PC-9 (cell line): ENCODE results near the gene ATF1. TPM values are rescaled to one million over a fixed set of nuclear protein-coding genes. Genes with fewer than 3 reads are reported as not detected.
A peak's percentile ranks its signal among the peaks of the same experiment; 100 is the strongest.

Experiments used
- Bru-seq: library from RNA; stranded (reverse); fragments of 400-500 nt; gene quantifications from one replicate; lab custom pipeline; 2021; lab: Mats Ljungman, UMichigan
- BruChase-seq, 2 experiments: library from RNA; stranded (reverse); fragments of 400-500 nt; gene quantifications; one replicate each; lab custom pipeline; 2021; lab: Mats Ljungman, UMichigan
- BruUV-seq: library from RNA; stranded (reverse); fragments of 400-500 nt; replicated peaks from 2 replicates; lab custom pipeline; 2021; lab: Mats Ljungman, UMichigan
- CTCF ChIA-PET: fragments of 300-600 bp; sonication (Branson Sonifier 250); formaldehyde crosslinking; loops from one replicate; lab custom pipeline; 2022; ENCODE audit warnings: antibody characterized with exemption; lab: Charles Lee
- POLR2A ChIA-PET: fragments of 300-600 bp; sonication (Branson Sonifier 250); formaldehyde crosslinking; loops from one replicate; lab custom pipeline; 2022; ENCODE audit warnings: antibody characterized with exemption; ENCODE audit not compliant: unreplicated experiment; lab: Charles Lee
- DNase-seq, 2 experiments: peaks; one replicate each; pipeline versions ENCODE4 v3.0.0 to v3.0.0-alpha.2; 2015 to 2022; ENCODE audit warnings: mixed read lengths in 1 of 2
- H2AFZ ChIP-seq: fragments of 200-600 bp; sonication (generic); 2 replicates; pipeline ENCODE4 v1.8.1; 2017; ENCODE audit warnings: antibody characterized with exemption
- H3F3A ChIP-seq: fragments of 200-600 bp; sonication (generic); 2 replicates; pipeline ENCODE4 v1.8.1; 2017; ENCODE audit warnings: antibody characterized with exemption, mild to moderate bottlenecking, low read depth; ENCODE audit not compliant: insufficient read depth
- H3K27ac ChIP-seq: fragments of 200-600 bp; sonication (generic); 2 replicates; pipeline ENCODE4 v1.6.1; 2016; ENCODE audit warnings: mixed run types
- H3K27me3 ChIP-seq: fragments of 200-600 bp; sonication (generic); 2 replicates; pipeline ENCODE4 v1.6.1; 2016; ENCODE audit warnings: low read depth, mixed run types; ENCODE audit not compliant: insufficient read depth
- H3K36me3 ChIP-seq: fragments of 200-600 bp; sonication (generic); 2 replicates; pipeline ENCODE4 v1.6.1; 2016; ENCODE audit warnings: low read depth, mixed run types
- H3K4me1 ChIP-seq: fragments of 200-600 bp; sonication (generic); replicated peaks from 2 replicates; pipeline ENCODE4 v1.6.1; 2016; ENCODE audit warnings: mixed run types; ENCODE audit not compliant: insufficient read depth
- H3K4me2 ChIP-seq: fragments of 200-600 bp; sonication (generic); 2 replicates; pipeline ENCODE4 v1.6.1; 2017; ENCODE audit warnings: mixed run types
- H3K4me3 ChIP-seq: fragments of 200-600 bp; sonication (generic); 2 replicates; pipeline ENCODE4 v1.6.1; 2016; ENCODE audit warnings: mixed run types
- H3K79me2 ChIP-seq: fragments of 200-600 bp; sonication (generic); 2 replicates; pipeline ENCODE4 v1.6.1; 2017; ENCODE audit warnings: low read depth, mixed run types
- H3K9me2 ChIP-seq: fragments of 200-600 bp; sonication (generic); 2 replicates; pipeline ENCODE4 v1.8.1; 2017; ENCODE audit warnings: mild to moderate bottlenecking; ENCODE audit not compliant: insufficient read depth
- H3K9me3 ChIP-seq: fragments of 200-600 bp; sonication (generic); 2 replicates; pipeline ENCODE4 v1.8.1; 2016; ENCODE audit warnings: low read depth; ENCODE audit not compliant: insufficient read depth
- H4K20me1 ChIP-seq: fragments of 200-600 bp; sonication (generic); 2 replicates; pipeline ENCODE4 v1.8.1; 2017; ENCODE audit not compliant: insufficient read depth
- EZH2 ChIP-seq: fragments of 200-600 bp; sonication (generic); IDR thresholded peaks from 2 replicates; pipeline ENCODE4 v1.8.0; 2017; ENCODE audit warnings: antibody characterized with exemption, low read depth
- intact Hi-C: fragments of 100-400 bp; cut with micrococcal nuclease; formaldehyde crosslinking; loops from one replicate; pipeline ENCODE4 v1.10.0; 2022; ENCODE audit not compliant: unreplicated experiment
- long read RNA-seq: library from polyadenylated mRNA; stranded (forward); transcript quantifications from one replicate; pipeline ENCODE4 v2.0.0, GENCODE V29; 2022
- total RNA-seq: library from RNA; stranded (reverse); gene quantifications from 2 replicates; pipeline ENCODE4 v1.2.3, GENCODE V29; 2021
- TF ChIP-seq, protein P1 (sequence below): fragments of 200-600 bp; sonication (generic); conservative IDR thresholded peaks from 2 replicates; pipeline ENCODE4 v1.6.1; 2017; ENCODE audit warnings: mixed run types, antibody characterized with exemption, mild to moderate bottlenecking, moderate library complexity

Gene ATF1
- total RNA-seq (29.8 and 37.9 TPM in 2 replicates), Bru-seq, nascent RNA (percentile 77 among the genes with signal in this experiment), BruChase-seq, experiment 1, labeled RNA remaining after a 2-hour chase (percentile 68 among the genes with signal in this experiment), BruChase-seq, experiment 2, labeled RNA remaining after a 6-hour chase (percentile 69 among the genes with signal in this experiment)
- long read RNA-seq, transcript ATF1-201 (7 exons, 2,181 nt) = major isoform, 34 of 41 reads
- long read RNA-seq, partial matches to known transcripts = 3 of 41 reads
- long read RNA-seq, other reads (novel, unspliced or antisense) = 4 of 41 reads

DNA sequence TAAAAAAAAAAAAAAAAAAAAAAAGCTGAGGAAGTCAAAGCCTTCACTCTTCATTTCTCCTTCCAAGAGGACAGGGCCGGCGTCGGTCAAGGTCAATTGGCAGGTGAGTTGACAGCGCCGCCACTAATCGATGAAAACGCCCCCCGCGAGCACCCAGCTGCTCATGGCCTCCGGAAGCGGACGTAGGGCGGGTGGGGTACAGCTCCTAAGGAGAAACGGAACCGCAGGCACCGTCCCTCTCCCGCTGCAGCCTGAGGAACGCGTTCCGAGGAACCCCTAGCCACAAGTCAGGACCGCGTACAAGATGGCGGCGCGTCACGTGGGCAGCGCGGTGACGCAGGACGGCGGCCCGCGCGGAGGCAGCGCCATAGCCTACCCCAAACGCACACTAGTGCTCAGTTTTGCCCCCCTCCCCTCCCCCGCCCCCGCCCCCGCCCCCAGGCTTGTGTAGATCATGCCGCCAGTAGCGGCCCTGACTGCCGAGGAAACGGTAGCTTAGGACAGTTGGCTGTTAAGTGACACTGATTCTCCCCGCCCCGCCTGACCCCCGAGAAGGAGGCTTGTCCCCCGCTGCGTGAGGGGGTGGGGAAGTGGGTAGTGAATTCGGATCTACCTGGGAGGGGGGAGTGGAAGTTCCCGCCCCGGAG is at the start of gene ATF1:
Gene ATF1 (plus strand): TSS at position 463 of the 647 bp plus-strand sequence. CDS start 16,045 bp downstream, outside the sequence.
- peaks cover 27% of the 10 kb centered on the region for H3K4me1 ChIP-seq
- H2AFZ ChIP-seq = peak within 1 kb of the TSS; percentile 97
- peak within 1 kb of the TSS; percentile 92 for H3K27ac ChIP-seq
- peaks cover 6% of the 10 kb centered on the region; the same call in 1 of the 2 replicates for H4K20me1 ChIP-seq
- TF ChIP-seq, protein P1, sequence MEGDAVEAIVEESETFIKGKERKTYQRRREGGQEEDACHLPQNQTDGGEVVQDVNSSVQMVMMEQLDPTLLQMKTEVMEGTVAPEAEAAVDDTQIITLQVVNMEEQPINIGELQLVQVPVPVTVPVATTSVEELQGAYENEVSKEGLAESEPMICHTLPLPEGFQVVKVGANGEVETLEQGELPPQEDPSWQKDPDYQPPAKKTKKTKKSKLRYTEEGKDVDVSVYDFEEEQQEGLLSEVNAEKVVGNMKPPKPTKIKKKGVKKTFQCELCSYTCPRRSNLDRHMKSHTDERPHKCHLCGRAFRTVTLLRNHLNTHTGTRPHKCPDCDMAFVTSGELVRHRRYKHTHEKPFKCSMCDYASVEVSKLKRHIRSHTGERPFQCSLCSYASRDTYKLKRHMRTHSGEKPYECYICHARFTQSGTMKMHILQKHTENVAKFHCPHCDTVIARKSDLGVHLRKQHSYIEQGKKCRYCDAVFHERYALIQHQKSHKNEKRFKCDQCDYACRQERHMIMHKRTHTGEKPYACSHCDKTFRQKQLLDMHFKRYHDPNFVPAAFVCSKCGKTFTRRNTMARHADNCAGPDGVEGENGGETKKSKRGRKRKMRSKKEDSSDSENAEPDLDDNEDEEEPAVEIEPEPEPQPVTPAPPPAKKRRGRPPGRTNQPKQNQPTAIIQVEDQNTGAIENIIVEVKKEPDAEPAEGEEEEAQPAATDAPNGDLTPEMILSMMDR = no peak
- no peak for TF ChIP-seq EZH2
- DNase-seq = peak; percentile 79 to 86
- no TSS peak for BruUV-seq
- H3K36me3 ChIP-seq = no peaks in the 10 kb centered on the region
- peak within 1 kb of the TSS; percentile 91 for H3K4me2 ChIP-seq
- peaks cover 14% of the 10 kb centered on the region; the same call in 1 of the 2 replicates for H3F3A ChIP-seq
- H3K9me3 ChIP-seq = no peaks in the 10 kb centered on the region
- ChIA-PET CTCF (interaction anchor here (0.6 to 2.4 kb wide), 3 partner anchors 223 to 1723 kb away, joined by 7 to 11 read pairs (median 7); no protein-coding TSS in a partner anchor), POLR2A (interaction anchor here (0.6 to 1.4 kb wide), 4 partner anchors 22 to 679 kb away, joined by 5 to 10 read pairs (median 8); no protein-coding TSS in a partner anchor)
- no peaks in the 10 kb centered on the region for H3K27me3 ChIP-seq
- peak within 1 kb of the TSS; percentile 88 for H3K4me3 ChIP-seq
- intact Hi-C loops = loop anchor here (2.0 to 10.0 kb wide), 5 partner anchors 23 to 581 kb away; partner anchors contain the start of gene CELA1
- peaks cover 62% of the 10 kb centered on the region for H3K79me2 ChIP-seq
- H3K9me2 ChIP-seq = no peaks in the 10 kb centered on the region

DNA sequence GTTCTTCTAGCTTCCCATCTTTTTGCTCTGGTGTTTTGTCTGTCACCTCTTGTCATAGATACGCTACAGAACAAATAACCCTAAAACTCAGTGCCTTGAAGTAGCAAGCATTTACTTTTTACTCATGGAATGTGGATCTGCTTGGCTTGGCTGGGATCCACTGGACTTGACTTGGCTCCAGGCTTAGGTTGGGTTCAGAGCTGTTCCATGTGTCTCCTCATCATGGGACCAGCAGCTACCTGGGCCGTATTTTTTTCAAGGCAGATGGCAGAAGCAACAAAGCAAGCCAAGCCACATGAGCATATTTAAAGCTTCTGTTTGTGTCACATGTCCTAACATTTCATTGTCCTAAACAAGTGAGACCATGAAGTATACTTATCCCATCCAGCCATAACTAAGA is 48.7 kb upstream of the ATF1 start:
- CTCF ChIA-PET = interaction anchor here (0.6 kb wide), 3 partner anchors 273 to 846 kb away, joined by 3 read pairs; no protein-coding TSS in a partner anchor
- no peak for TF ChIP-seq EZH2
- TF ChIP-seq, protein P1 = no peak
- POLR2A ChIA-PET = interaction anchor here (0.6 kb wide), 1 partner anchor 92 kb away, joined by 3 read pairs; no protein-coding TSS in a partner anchor
- Histone ChIP-seq H3K4me3 (no peak overlapping the region), H4K20me1 (no peaks in the 10 kb centered on the region), H3K9me2 (no peaks in the 10 kb centered on the region), H3K27ac (no peak overlapping the region), H3K4me2 (no peak overlapping the region), H3K36me3 (peaks cover 13% of the 10 kb centered on the region; the same call in 1 of the 2 replicates), H3K4me1 (no peaks in the 10 kb centered on the region), H3K9me3 (no peaks in the 10 kb centered on the region), H3K27me3 (no peaks in the 10 kb centered on the region), H3K79me2 (no peaks in the 10 kb centered on the region), H2AFZ (no peak overlapping the region), H3F3A (no peaks in the 10 kb centered on the region)
- no peak for DNase-seq
- no TSS peak for BruUV-seq
- intact Hi-C loops = no loop called here

DNA sequence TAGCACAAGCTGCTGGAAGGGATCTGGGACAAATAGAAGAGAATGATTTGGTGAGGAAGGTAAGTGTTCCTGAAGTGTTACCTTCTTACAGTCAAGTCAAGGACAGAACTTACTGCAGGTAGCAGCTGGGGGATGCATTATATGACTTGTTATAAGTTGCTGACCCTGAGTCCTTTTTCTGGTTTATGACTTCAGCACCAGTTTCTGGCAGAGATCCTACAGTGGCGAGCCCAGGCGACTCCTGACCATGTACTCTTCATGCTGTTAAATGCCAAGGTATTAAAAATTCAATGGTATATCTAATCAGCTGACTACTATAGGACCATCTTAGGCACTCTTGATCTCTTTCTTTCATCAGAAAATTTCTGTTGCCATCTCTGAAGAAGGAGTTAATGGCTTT is 45.1 kb upstream of the ATF1 start:
- Histone ChIP-seq H3K27ac (no peak overlapping the region), H3K9me2 (no peaks in the 10 kb centered on the region), H3K9me3 (no peaks in the 10 kb centered on the region), H3K36me3 (peaks cover 15% of the 10 kb centered on the region), H2AFZ (no peak overlapping the region), H3F3A (no peaks in the 10 kb centered on the region), H3K4me1 (no peaks in the 10 kb centered on the region), H3K79me2 (no peaks in the 10 kb centered on the region), H3K27me3 (no peaks in the 10 kb centered on the region), H3K4me2 (no peak overlapping the region), H4K20me1 (no peaks in the 10 kb centered on the region), H3K4me3 (no peak overlapping the region)
- no peak for DNase-seq
- intact Hi-C loops = no loop called here
- TF ChIP-seq, protein P1 = no peak
- no peak for TF ChIP-seq EZH2
- CTCF ChIA-PET = no interaction called here
- POLR2A ChIA-PET = no interaction called here
- no TSS peak for BruUV-seq
